Stimulated activated CD8-positive, alpha-beta memory T cell treated with anti-CD3 and anti-CD28 coated beads, Interleukin-7, amount 100 ng/mL, for 4 hours (primary cell): Measurements from ENCODE around the gene GOPC.
A peak's percentile ranks its signal among the peaks of the same experiment; 100 is the strongest.
"Not testable (repeated sequence)": the region's sequence is repeated elsewhere in the genome, so short reads cannot be mapped to it uniquely, and the experiment has no call there.

Experiments
- DNase-seq, 2 donors: peaks; one replicate each; pipeline ENCODE4 v3.0.0-alpha.2; 2020; ENCODE audit warnings: low read depth in 2 of 2

Gene GOPC

GRCh38 chr6:117602151-117602898 lies at the start of gene GOPC:
Gene GOPC, minus strand, starts transcription at chr6:117602511. Its CDS starts 223 bp downstream, at chr6:117602288.
- peak; percentile 93 to 94 for DNase-seq

GRCh38 chr6:117651984-117652383 lies 49.7 kb upstream of the GOPC start:
- not testable (repeated sequence) for DNase-seq

DNA sequence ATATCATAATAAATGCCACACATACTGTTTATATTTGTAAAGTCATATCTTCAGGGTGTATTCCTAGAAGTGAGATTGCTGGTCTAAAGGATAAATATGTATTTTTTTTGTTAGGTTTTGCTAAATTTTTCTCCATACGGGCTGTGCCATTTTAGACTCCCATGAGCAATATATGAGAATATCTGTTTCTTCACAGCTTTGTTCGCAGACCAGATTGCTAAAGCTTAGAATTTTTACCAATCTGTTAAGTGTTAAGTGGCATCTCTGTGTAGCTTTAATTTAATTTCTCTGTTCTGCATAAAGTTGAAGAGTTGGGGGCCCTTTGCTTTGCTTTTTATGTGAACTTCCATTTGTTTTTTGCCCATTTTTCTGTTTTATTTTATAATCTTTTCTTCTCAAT lies 40.7 kb upstream of the GOPC start:
- no peak for DNase-seq

- no peak for DNase-seq
Measured at GRCh38 chr6:117637770-117638169, 35.5 kb upstream of the GOPC start.

DNA sequence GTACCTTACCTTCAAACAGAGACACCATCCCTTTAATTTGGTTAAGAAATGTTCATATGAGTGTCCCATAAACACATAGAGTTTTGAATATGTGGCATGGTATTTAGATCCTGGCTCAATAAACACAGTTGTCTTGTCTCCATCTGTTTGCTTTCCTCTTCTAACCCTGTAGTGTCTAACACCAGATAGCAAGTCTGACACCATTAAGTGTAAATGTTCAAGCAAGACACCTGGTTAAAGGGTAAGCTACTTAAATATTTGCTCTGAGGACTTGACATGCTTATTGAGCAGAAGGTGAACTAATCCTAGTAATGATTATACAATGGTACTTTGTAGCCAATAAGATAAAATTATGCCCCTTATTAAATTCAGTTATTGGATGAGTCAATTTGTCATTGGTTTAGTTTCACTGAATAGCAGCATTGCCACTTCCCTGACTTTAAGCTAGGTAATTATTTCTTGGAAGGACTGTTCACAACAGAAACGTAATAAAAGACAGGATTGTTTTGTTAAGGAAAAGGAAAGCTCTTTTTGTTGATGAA lies 26.9 kb upstream of the GOPC start:
- DNase-seq = no peak

- no peak for DNase-seq
Measured at GRCh38 chr6:117627533-117627932, 25.2 kb upstream of the GOPC start.

- DNase-seq = no peak
Measured at GRCh38 chr6:117624869-117625481, 22.7 kb upstream of the GOPC start.

DNA sequence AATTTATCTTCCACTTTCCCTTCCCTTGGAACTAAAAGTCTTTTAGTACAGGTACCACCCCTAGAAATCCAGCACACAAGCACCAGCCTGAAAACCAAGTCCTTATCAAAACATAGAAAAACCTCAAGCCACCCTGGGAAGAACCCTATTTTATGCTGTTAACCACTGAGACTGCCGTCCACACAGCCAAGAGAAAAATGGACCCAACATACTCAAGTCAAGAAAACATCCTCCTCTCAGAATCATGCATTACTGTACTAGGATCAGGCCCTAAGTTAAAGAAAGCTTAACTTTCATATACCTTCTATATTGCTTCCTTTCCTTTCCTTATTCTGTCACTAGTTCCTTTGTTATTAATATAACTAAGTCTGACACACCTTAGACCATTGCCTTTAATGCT lies 16.9 kb upstream of the GOPC start:
- DNase-seq = no peak

DNA sequence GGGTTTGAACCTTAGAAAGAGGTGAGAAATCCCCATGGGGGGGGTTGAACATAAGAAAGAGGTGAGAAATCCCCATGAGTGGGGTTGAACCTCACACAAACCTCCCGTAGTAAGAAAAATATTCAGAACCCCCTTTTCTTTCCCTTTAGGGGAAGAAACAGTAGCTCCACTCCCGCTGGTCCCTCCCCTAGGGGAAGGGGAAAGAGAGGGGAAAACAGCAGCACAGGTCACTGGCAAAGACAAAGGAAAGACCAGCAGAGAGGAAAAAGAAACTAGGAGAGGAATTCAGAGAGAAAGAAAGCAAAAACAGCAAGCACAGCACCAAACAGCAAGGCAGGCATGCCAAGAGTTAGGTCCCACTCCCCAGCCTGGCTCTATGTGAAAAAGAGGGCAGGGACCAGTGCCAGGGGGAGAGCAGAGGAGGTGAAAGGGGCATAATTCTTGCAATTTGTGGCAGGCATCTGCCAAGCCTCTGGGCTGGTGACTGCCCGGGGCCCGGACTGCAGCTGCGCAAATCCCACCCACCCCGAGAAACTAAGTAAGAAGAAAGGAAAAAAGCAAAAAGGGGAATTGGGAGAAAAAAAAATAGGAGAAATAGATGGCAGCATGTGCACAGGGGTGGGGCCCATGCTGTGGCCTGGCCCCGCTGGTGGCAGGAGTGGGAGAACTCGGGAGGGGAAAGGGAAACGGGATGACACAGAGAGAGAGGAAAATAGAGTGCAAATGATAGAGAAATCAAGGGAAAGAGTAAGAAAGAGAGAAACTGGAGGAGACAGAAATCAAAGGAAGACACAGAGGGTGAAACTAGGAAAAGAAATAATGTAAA lies 15.1 kb upstream of the GOPC start:
- DNase-seq = no peak

DNA sequence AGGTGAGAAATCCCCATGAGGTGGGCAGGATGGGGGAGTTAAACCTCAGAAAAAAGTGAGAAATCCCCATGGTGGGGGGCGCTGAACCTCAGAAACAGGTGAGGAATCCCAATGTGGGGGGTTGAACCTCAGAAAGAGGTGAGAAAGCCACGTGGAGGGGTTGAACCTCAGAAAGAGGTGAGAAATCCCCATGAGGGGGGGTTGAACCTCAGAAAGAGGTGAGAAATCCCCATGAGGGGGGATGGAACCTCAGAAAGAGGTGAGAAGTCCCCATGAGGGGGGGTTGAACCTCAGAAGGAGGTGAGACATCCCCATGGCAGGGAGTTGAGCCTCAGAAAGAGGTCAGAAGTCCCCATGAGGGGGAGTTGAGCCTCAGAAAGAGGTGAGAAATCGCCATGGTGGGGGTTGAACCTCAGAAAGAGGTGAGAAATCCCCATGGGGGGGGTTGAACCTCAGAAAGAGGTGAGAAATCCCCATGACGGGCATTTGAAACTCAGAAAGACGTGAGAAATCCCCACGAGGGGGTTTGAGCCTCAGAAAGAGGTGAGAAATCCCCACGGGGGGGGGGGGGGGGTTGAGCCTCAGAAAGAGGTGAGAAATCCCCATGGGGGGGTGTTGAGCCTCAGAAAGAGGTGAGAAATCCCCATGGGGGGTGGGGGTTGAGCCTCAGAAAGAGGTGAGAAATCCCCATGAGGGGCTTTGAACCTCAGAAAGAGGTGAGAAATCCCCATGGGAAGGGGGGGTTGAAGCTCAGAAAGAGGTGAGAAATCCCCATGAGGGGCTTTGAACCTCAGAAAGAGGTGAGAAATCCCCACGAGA lies 14.3 kb upstream of the GOPC start:
- DNase-seq = peak; percentile 35 to 51

DNA sequence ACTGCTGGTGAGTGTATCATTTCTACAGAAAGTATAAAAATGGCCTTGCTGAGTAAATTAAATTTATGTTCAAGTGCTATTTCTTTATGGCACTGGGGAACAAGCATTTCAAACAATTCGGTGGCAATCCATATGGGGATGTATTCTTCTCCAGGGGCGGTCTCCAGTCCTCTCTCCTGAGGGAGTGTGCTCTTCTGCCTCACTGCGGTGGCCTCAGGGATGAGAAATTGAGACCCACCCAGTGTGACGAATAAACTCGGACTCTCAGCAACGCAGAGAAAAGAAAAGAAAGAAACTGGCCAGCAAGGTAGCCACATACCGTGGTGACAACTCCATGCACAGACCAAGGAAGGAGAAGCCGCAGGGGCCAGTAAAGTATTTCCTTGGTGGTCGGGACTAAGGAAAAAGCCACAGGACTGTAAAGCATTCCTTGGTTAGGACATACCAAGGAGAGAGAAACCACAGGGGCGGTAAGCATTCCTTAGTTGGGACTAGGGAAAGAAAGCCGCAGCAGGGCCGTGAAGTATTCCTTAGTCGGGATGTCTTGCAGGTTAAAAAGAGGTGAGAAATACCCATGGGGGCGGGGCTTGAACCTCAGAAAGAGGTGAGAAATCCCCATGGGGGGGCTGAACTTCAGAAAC lies 13.6 kb upstream of the GOPC start:
- DNase-seq = no peak

- DNase-seq = no peak
Measured at GRCh38 chr6:117613920-117614560, 11.7 kb upstream of the GOPC start.

GRCh38 chr6:117607511-117607910 lies 5.2 kb upstream of the GOPC start:
- no peak for DNase-seq

- DNase-seq = no peak
Measured at GRCh38 chr6:117605169-117605826, 3.0 kb upstream of the GOPC start.

- no peak for DNase-seq
Measured at GRCh38 chr6:117603821-117604220, 1.5 kb upstream of the GOPC start.

- no peak for DNase-seq
Measured at GRCh38 chr6:117602899-117603588, 733 bp upstream of the GOPC start.

- DNase-seq = no peak
Measured at GRCh38 chr6:117601811-117602150, 530 bp downstream of the GOPC start.

DNA sequence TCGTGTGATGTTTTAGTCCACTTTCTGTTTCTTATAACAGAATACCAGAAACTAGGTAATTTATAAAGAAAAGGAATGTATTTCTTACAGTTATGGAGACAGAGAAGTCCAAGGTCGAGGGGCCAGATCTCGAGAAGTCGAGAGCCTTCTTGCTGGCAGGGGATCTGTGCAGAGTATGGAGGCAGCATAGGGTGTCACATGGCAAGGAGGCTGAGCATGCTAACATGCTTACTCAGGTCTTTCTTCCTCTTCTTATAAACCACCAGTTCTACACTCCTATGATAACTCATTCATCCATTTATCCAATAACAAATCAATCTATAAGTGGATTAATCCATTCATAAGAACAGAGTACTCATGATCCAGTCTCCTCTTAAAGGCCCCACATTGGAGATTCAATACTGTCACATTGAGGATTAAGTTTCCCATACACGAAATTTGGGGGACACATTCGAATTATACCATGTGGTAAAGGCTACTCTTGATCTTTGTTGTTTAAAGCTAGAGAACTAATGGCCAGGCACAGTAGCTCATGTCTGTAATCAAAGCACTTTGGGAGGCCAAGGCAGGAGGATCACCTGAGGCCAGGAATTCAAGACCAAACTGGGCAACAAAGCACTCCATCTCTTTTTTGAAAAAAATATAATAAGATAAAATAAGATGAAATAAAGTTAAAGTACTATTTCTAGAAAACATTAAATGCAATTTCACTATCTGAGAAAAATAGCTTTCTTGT lies 2.1 kb downstream of the GOPC start:
- DNase-seq = no peak

DNA sequence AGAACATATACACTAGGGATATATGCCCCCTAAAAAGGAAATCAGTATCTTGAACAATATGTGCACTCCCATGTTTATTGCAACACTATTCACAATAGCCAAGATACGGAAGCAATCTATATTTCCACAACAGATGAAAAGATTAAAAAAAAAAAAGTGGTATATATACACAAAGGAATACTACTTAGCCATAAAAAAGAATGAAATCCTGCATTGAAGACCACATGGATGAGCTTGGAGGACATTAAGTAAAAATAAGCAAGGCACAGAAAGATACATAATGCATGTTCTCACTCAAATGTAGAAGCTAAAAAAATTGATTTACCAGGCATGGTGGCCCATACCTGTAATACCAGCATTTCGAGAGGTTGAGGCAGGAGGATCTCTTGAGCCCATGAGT lies 4.6 kb downstream of the GOPC start:
- no peak for DNase-seq
